ENCODE results near the gene LPO.
A peak's percentile ranks its signal among the peaks of the same experiment; 100 is the strongest.

Gene LPO

DNA sequence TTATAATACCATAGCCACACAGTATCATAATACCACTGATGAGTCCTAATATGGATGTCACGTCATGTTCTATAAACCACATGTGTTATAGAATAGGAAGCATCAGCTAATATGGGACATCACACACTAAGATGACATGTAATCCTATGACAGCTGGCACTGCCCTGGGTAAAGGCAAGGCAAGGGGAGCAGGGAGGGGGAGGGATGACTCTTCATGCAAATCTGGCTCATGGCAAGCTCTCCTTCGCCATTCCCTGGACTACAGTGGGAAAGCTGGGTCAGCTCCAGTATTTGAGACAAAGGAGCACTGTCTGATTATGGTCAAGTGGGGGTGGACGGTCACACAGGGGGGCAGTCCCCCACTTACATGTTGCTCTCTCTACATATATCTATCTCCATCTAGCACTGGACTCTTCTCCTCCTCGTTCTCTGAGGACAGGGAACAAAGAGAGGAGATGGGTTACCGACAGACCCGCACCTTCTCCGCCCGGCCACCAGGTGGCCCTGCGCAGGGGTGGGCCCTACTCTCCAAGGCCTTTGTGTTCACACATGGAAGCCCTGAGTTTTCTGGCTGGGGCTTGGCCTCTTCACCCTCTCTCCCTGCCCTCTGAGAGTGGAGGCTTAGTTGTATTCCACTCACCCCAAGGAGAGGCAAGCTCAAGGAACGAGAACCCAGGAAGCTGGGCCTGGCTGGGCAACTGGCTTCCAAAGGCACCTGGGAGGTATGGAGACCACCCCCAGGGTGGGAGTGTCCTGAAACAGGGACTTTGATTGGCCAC lies 65.8 kb downstream of the LPO start:
- Histone ChIP-seq H3K36me3 (replicated peaks) (no peaks in the 10 kb centered on the region), H3K27me3 (ENCODE audit: low read depth) (peaks cover 2% of the 10 kb centered on the region; the same call in 1 of the 2 replicates), H3K9me3 (no peaks in the 10 kb centered on the region), H3K4me3 (no peak overlapping the region), H3K4me1 (no peaks in the 10 kb centered on the region)
- in situ Hi-C loops (cut with MboI; ENCODE audit: low sequenced_read_pairs) = no loop called here
- peak; percentile 63 to 77 for DNase-seq (ENCODE audit: low spot score in 2 of 2)

DNA sequence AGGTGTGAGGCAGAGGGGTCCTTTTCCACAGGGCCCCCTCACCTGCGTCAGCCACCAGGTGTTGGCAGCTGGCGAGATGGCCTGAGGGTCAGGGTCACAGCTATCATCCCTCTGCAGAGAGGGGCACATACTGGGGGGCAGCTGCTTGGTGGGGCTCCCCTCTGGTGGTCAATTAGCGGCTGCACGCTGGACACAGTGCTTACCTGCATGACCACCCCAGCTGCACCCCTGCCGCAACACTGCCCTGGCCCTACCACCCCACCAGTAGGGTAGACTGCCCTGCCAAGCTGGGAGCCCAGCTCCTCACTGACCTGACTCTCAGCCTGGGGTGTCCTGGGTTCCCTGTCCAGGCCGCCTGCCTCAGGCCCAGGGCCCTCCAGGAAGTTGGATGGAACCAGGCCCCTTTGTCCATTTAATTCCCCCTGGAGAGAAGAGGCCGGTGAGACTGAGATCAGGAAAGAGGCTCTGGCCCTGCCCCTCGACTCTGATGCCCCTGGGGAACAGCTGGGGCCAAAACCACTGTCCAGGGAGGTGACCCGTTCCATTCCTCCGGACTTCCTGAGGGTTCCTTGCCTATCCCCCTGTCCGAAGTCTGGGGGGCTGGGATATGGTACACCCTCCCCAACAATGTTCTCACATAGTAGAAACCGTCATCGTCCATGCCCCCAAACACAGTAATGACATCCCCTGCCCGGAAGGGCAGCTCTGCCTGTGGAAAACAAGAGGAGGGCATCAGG lies 66.5 kb downstream of the LPO start:
- no peaks in the 10 kb centered on the region for H3K36me3 ChIP-seq (replicated peaks)
- in situ Hi-C loops (cut with MboI; ENCODE audit: low sequenced_read_pairs) = no loop called here
- no peak for DNase-seq (ENCODE audit: low spot score in 2 of 2)

DNA sequence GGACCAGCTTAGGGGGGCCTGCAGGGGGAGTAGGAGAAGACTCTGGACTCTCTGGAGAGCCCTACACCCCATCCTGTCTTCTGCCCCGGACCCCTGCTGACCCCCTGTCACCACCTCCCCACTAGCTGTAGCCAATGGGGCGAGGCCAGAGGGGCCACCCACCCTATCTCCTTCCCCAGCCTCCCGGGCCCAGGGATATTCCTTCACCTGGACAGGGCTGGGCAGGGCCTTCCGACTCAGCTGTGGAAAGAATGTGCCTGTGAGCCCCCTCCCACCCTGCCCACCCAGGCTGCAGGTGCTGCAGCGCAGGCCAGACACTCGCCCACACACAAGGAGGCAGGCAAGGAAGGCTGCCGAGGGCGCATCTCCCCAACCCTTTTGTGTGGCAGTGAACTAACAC lies 67.2 kb downstream of the LPO start:
- in situ Hi-C loops (cut with MboI; ENCODE audit: low sequenced_read_pairs) = no loop called here
- no peaks in the 10 kb centered on the region; the same call in 1 of the 2 replicates for H3K27me3 ChIP-seq (ENCODE audit: low read depth)
- no peaks in the 10 kb centered on the region for H3K9me3 ChIP-seq

More for the DNA sequence above, 66.5 kb downstream of the LPO start:
- Histone ChIP-seq H3K4me3 (no peak overlapping the region), H3K27me3 (ENCODE audit: low read depth) (peaks cover 2% of the 10 kb centered on the region; the same call in 1 of the 2 replicates), H3K9me3 (no peaks in the 10 kb centered on the region), H3K4me1 (no peaks in the 10 kb centered on the region)

DNA sequence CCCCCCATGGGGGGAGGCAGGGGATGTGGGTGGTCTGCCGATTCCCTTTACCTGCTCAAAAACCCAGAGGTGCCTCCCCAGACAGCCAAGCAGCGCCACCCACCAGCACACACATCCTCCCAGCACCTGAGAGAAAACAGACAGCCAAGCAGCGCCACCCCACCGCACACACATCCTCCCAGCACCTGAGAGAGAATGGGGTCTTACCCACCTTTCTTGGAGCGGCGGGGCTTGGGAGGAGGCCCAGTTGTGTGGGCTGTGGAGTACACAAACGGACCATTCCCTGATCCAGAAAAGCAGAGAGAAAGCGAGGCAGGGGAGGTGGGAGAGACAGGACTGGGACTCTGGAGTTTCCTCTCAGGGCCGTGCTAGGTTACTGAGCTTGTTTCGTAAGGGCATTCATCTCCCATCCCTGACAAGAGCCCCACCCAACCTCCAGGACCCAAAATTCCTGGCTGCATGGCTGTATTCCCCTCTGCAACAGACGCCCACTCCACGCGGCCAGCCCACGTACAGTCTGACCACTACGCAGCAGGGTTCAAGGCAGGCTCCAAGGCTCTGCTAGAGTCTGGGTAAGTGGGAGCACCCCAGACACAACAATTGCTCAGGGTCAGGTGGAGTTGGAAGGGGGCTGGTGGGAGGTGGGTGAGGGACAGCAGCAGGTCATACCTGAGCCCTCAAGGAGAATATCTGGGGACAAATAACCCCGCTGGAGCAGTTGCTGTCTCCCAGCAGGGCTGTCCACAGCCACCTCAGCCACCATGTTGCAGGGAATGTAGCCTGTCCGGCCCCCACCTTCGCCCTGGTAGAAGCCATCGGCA lies 68.0 kb downstream of the LPO start:
- no peaks in the 10 kb centered on the region for H3K36me3 ChIP-seq (replicated peaks)
- DNase-seq (ENCODE audit: low spot score in 2 of 2) = no peak
- H3K9me3 ChIP-seq = no peaks in the 10 kb centered on the region
- in situ Hi-C loops (cut with MboI; ENCODE audit: low sequenced_read_pairs) = no loop called here
- H3K27me3 ChIP-seq (ENCODE audit: low read depth) = no peaks in the 10 kb centered on the region
- no peaks in the 10 kb centered on the region for H3K4me1 ChIP-seq
- H3K4me3 ChIP-seq = no peak overlapping the region

More for the DNA sequence above, 67.2 kb downstream of the LPO start:
- Histone ChIP-seq H3K4me1 (no peaks in the 10 kb centered on the region), H3K4me3 (no peak overlapping the region), H3K36me3 (replicated peaks) (no peaks in the 10 kb centered on the region)
- no peak for DNase-seq (ENCODE audit: low spot score in 2 of 2)

DNA sequence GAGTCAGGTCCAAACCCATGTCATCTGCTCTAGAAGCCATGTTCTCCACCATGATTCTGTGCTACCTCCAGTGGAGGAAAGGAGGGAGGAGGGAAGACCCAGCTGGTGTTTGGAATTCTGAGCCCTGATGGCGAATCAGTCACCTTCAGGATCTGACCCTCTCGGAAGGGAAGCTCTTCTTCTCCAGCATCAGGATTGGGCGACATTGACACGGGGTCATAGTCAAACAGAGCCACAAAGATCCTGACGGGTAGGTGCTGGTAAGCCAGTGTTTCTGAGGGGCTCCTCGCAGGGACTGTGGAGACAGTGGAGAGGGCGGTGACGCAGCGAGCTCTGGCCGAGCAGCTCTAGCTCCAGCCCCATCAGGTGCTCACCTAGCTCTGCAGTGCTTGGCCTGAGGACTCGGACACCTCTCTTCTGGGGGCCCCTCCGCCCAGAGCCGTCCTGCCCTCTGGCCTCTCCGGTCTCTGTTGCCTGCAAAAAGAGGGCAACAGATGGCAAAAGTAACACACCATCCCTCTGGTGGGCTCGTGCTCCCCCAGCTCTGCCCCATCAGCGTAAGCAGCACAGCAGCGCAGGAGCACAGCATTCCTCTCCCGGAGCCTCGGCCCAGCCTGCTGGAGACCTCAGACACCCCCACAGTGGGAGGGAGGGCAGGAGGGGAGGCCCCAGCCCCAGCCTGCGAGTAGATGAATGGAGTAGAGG lies 69.2 kb downstream of the LPO start:
- no peaks in the 10 kb centered on the region for H3K4me1 ChIP-seq
- H3K27me3 ChIP-seq (ENCODE audit: low read depth) = no peaks in the 10 kb centered on the region
- H3K9me3 ChIP-seq = no peaks in the 10 kb centered on the region
- H3K36me3 ChIP-seq (replicated peaks) = no peaks in the 10 kb centered on the region
- in situ Hi-C loops (cut with MboI; ENCODE audit: low sequenced_read_pairs) = no loop called here
- DNase-seq (ENCODE audit: low spot score in 2 of 2) = no peak
- no peak overlapping the region for H3K4me3 ChIP-seq

DNA sequence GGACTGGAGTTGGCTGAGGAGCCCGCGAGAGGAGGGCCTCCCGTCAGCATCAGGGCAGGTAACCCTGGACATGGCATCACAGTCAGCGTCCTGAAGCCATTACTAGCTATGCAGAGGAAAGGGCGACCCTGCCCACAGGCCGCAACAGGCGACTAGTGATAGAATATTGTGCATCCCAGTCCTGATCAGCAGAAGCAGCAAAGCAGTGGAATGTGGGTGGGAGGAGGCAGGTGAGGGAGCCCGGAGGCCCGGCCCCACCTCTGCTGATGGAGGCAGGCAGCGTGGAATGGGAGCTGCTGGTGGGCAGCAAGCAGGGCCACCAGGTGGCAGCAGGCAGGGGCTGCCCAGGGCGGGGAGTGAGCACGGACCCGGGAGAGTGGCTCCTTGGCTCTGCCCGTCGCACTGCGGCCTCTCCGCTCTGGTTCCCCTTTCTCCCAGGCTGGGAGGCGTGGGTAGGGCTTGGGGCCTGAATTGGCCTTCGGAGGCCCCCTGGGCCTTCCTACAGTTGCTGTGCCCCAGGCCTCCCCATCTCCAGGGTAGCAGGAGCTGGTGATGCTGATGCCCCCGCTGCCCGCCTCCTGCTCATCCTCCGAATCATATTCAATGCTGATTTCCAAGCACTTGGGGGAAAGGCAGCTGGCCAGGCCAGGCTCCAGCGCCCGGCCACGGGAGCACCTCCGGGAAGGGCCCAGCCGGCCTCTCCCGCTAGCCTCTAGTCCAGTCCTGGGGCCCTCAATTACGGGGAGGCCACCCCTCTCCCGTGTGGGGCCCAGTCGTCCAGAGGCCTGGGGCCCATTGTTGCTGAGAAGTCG lies 70.0 kb downstream of the LPO start:
- H3K4me1 ChIP-seq = no peaks in the 10 kb centered on the region
- no peak overlapping the region for H3K4me3 ChIP-seq
- H3K27me3 ChIP-seq (ENCODE audit: low read depth) = no peaks in the 10 kb centered on the region
- H3K36me3 ChIP-seq (replicated peaks) = no peaks in the 10 kb centered on the region
- no peaks in the 10 kb centered on the region for H3K9me3 ChIP-seq
- peak in 1 of 2 experiments; percentile 28 for DNase-seq (ENCODE audit: low spot score in 2 of 2)
- in situ Hi-C loops (cut with MboI; ENCODE audit: low sequenced_read_pairs) = no loop called here

DNA sequence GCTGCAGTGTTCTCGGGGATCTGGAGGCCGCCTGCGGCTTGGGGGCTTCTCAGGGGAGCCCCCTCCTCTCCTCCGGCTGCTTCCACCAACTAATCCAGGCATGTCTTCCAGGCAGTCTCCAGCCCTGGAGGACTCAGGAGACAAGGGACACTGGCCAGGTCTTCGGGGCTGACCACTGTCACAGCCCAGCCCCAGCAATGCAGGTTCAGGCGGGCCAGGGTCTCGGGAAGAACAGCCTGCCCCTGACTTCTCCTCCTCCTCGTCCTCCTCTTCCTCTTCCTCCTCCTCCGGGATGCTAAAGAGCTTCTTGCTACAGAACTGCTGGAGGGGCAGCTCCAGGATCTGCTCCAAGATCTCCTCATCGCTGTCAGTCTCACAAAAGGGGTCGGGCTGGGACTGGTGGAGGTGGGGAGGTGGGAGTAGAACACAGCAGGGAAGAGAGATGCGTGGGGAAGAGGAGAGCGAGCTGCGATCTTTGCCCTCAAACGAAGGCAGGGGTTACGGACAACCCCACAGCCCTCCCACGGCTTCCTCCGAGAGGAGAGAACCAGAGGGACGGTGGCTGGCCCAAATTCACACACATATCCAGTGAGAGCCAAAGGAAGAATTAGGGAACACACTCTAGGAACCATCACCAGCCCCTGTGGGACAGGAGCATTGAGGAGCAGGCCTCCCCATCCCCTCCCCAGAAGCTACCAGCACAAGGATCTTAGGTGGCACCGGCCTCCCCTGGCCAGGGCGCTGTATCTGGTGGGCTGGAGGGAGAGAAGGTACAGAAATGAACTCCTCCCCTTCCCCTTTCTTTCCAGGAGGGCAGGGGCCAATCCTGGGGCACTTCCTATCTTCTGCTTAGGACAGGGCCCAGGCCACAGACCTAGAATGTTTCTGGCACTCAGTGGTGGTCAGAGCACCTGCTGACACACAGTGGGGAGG lies 70.9 kb downstream of the LPO start:
- Histone ChIP-seq H3K4me3 (no peak overlapping the region), H3K36me3 (replicated peaks) (no peaks in the 10 kb centered on the region), H3K9me3 (no peaks in the 10 kb centered on the region), H3K27me3 (ENCODE audit: low read depth) (no peaks in the 10 kb centered on the region), H3K4me1 (no peaks in the 10 kb centered on the region)
- no peak for DNase-seq (ENCODE audit: low spot score in 2 of 2)
- in situ Hi-C loops (cut with MboI; ENCODE audit: low sequenced_read_pairs) = no loop called here

DNA sequence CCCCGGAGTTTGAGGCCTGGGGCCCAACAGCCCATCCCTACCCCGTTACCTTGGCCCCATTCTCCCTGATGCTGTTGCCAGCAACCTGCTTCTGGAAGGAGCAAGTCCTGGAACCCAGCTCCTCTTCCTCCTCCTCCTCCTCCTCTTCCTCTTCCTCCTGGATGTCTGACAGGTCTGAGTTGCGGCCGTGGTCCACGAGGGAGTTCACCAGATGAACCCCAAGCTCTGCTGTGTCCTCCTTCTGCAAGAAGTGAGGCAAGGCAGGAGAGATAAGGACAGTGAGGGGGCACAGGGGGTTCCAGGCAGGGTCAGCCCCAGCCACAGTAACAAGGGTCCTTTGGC lies 71.5 kb downstream of the LPO start:
- Histone ChIP-seq H3K4me1 (no peaks in the 10 kb centered on the region), H3K9me3 (no peaks in the 10 kb centered on the region), H3K36me3 (replicated peaks) (no peaks in the 10 kb centered on the region), H3K27me3 (ENCODE audit: low read depth) (no peaks in the 10 kb centered on the region), H3K4me3 (no peak overlapping the region)
- DNase-seq (ENCODE audit: low spot score in 2 of 2) = no peak
- in situ Hi-C loops (cut with MboI; ENCODE audit: low sequenced_read_pairs) = no loop called here

DNA sequence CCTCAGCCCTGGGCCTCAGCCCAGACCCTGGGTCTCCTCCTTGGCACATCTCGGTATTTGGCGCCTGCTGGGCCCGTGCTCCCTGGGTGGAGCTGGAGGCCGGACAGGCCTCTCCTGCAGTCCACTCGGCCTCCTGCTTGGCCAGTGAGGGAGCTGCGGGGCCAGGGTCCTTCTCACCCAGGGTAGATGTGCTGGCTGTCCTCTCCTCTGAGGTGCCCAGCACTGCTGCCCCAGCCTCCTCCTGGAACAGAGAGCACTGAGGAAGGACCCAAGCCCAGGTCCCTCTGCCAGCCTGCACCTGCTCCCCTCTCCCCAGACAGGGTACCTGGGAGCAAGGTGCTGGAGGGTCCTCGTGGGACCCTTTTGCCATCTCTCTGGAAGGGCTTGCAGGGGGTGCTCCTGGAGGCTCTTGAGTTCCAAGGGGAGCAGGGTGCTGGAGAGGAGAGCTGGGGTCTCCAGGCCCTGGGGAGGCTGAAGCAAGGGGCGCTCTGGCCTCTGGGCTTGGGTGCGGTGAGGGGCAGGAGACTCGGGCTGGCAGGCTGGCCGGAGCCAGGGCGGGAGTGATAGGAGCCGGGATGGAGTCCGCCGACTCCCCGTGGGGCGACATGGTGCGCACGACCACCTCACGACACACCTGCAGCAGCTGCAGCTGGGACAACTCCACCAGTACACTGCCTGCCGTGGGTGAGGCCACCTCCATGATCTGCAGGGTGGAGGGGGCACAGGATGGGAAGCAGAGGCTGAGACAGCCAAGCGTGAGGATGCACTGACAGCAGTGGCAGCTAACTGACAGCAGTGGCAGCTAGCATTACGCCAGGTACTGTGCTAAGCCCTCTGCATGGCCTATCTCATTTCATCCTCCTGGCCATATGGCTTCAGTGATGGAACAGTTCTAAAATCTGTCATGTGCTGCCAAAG lies 72.4 kb downstream of the LPO start:
- Histone ChIP-seq H3K36me3 (replicated peaks) (no peaks in the 10 kb centered on the region), H3K9me3 (no peaks in the 10 kb centered on the region), H3K4me3 (no peak overlapping the region), H3K27me3 (ENCODE audit: low read depth) (no peaks in the 10 kb centered on the region), H3K4me1 (no peaks in the 10 kb centered on the region)
- DNase-seq (ENCODE audit: low spot score in 2 of 2) = no peak
- in situ Hi-C loops (cut with MboI; ENCODE audit: low sequenced_read_pairs) = no loop called here

DNA sequence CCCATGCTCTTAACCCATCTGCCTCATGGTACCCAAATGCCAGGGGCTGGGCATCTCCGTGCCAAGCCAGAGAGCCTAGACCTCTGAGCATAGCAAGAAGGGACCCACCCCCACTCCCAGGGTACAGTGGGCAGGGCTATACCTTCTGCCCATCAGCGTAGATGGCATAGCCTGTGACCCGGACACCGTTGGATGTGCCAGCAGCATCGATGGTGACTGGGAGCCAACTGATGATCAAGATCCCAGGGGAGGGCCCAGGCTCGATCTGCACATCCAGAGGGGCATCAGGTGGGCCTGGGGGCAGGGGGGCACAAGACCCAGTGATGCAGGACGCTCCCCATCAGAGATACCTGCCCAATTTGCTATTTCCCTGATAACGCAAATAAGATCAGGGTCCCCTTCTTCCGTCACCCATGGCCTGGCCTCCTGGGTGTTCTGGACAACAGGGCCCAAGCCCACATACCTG lies 73.1 kb downstream of the LPO start:
- Histone ChIP-seq H3K4me1 (no peaks in the 10 kb centered on the region), H3K9me3 (no peaks in the 10 kb centered on the region), H3K4me3 (no peak overlapping the region), H3K27me3 (ENCODE audit: low read depth) (no peaks in the 10 kb centered on the region), H3K36me3 (replicated peaks) (no peaks in the 10 kb centered on the region)
- in situ Hi-C loops (cut with MboI; ENCODE audit: low sequenced_read_pairs) = no loop called here
- peak in 1 of 2 experiments; percentile 1 for DNase-seq (ENCODE audit: low spot score in 2 of 2)

DNA sequence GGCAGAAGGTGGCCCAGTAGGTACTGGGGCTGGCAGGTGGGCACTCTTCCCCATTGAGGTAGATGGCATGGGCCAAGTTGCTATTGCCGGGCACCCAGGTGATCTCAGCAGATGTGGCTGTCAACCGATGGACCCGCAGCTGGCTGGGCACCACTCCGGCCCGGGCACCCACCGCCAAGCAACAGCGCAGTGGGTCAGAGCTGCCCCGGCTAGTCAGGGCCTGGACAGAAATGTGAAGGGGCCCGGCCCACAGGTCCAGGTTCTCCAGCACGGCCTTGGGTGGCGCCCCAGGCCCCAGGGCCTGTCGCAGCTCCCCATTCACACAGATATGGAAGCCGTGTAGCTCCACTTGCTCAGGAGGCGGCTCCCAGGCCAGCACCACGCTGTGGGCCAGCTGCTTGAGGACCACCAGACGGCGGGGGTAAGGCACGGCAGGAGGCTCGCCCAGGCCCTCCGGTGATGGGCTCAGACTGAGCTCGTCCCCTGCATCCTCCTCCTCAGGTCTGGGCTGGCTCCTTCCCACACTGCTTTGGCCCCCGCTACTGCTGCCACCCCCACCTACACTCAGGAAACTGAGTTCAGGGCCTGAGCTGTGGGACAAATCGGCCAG lies 73.7 kb downstream of the LPO start:
- Histone ChIP-seq H3K4me1 (no peaks in the 10 kb centered on the region), H3K9me3 (no peaks in the 10 kb centered on the region), H3K36me3 (replicated peaks) (no peaks in the 10 kb centered on the region), H3K4me3 (no peak overlapping the region), H3K27me3 (ENCODE audit: low read depth) (no peaks in the 10 kb centered on the region)
- in situ Hi-C loops (cut with MboI; ENCODE audit: low sequenced_read_pairs) = no loop called here
- peak in 1 of 2 experiments; percentile 5 for DNase-seq (ENCODE audit: low spot score in 2 of 2)

Measured in HAP-1 (cell line).